DND-41 (cell line): ENCODE results near the gene VEGFA.

Source experiments
- ATAC-seq: fragments of 200-7000 bp; cut with Tn5 transposase; 3 replicates; pipeline ENCODE4 v1.9.1; 2021; ENCODE audit warnings: low read depth; ENCODE audit not compliant: insufficient read depth
- DNase-seq: peaks from one replicate; pipeline ENCODE4 v3.0.0-alpha.2; 2020
- H2AFZ ChIP-seq: 2 replicates; pipeline ENCODE4 v1.6.0; 2012; ENCODE audit warnings: low read depth, low read length
- H3K27ac ChIP-seq: 2 replicates; pipeline ENCODE4 v1.5.1; 2012; ENCODE audit warnings: low read length, inconsistent platforms
- H3K27me3 ChIP-seq: fragments of 200-600 bp; sonication (generic); 2 replicates; pipeline ENCODE4 v1.6.0; 2012; ENCODE audit warnings: low read length, mild to moderate bottlenecking, inconsistent platforms; ENCODE audit not compliant: insufficient read depth, poor library complexity
- H3K36me3 ChIP-seq: 2 replicates; pipeline ENCODE4 v1.5.1; 2012; ENCODE audit warnings: low read length, inconsistent platforms; ENCODE audit not compliant: insufficient read depth
- H3K4me1 ChIP-seq: 2 replicates; pipeline ENCODE4 v1.5.1; 2012; ENCODE audit warnings: mild to moderate bottlenecking, low read length; ENCODE audit not compliant: insufficient read depth
- H3K4me2 ChIP-seq: 2 replicates; pipeline ENCODE4 v1.6.0; 2012; ENCODE audit warnings: mild to moderate bottlenecking, moderate library complexity, low read length, inconsistent platforms; ENCODE audit not compliant: insufficient read depth
- H3K4me3 ChIP-seq, 2 experiments: fragments of 200-600 bp in 1 of 2; shearing (Covaris generic) in 1 of 2; 2 replicates each; pipeline ENCODE4 v1.5.1; 2012 to 2016; ENCODE audit warnings: inconsistent platforms in 2 of 2, low read length in 2 of 2, mild to moderate bottlenecking in 2 of 2, low read depth in 1 of 2, moderate library complexity in 1 of 2
- H3K79me2 ChIP-seq: 2 replicates; pipeline ENCODE4 v1.6.0; 2012; ENCODE audit warnings: low read length, inconsistent platforms; ENCODE audit not compliant: insufficient read depth
- H3K9ac ChIP-seq: 2 replicates; pipeline ENCODE4 v1.6.0; 2012; ENCODE audit warnings: low read depth, mild to moderate bottlenecking, inconsistent platforms, low read length, moderate library complexity
- H3K9me3 ChIP-seq: 2 replicates; pipeline ENCODE4 v1.5.1; 2012; ENCODE audit warnings: low read length, moderate library complexity, mild to moderate bottlenecking, inconsistent platforms; ENCODE audit not compliant: insufficient read depth, severe bottlenecking
- H4K20me1 ChIP-seq: 2 replicates; pipeline ENCODE4 v1.6.0; 2012; ENCODE audit warnings: low read length; ENCODE audit not compliant: insufficient read depth
- EZH2 ChIP-seq: IDR thresholded peaks from 3 replicates; pipeline ENCODE4 v1.6.1; 2012; ENCODE audit warnings: borderline replicate concordance, low read depth, mild to moderate bottlenecking, moderate library complexity, low read length, inconsistent platforms; ENCODE audit not compliant: severe bottlenecking
- TF ChIP-seq, protein P1 (sequence below): IDR thresholded peaks from 2 replicates; pipeline ENCODE4 v1.5.1; 2012; ENCODE audit warnings: borderline replicate concordance, low read length, moderate library complexity, mild to moderate bottlenecking; ENCODE audit not compliant: poor library complexity, severe bottlenecking; ENCODE audit errors: extremely low read depth

VEGFA gene

GRCh38 chr6:43835872-43836419 lies 65.9 kb downstream of the VEGFA start:
- no peak overlapping the region for H3K4me3 ChIP-seq
- H3K36me3 ChIP-seq, result no peaks in the 10 kb centered on the region
- no peak overlapping the region for H2AFZ ChIP-seq
- no peak for DNase-seq
- no peak overlapping the region for H3K4me2 ChIP-seq
- H3K27me3 ChIP-seq, result peaks cover 23% of the 10 kb centered on the region
- no peak overlapping the region for H3K9ac ChIP-seq
- no peaks in the 10 kb centered on the region for H3K79me2 ChIP-seq
- no peak for ATAC-seq
- H3K4me1 ChIP-seq, result no peaks in the 10 kb centered on the region
- peaks cover 5% of the 10 kb centered on the region; the same call in 1 of the 2 replicates for H4K20me1 ChIP-seq
- H3K27ac ChIP-seq, result no peak overlapping the region
- H3K9me3 ChIP-seq, result no peaks in the 10 kb centered on the region
- TF ChIP-seq, protein P1, sequence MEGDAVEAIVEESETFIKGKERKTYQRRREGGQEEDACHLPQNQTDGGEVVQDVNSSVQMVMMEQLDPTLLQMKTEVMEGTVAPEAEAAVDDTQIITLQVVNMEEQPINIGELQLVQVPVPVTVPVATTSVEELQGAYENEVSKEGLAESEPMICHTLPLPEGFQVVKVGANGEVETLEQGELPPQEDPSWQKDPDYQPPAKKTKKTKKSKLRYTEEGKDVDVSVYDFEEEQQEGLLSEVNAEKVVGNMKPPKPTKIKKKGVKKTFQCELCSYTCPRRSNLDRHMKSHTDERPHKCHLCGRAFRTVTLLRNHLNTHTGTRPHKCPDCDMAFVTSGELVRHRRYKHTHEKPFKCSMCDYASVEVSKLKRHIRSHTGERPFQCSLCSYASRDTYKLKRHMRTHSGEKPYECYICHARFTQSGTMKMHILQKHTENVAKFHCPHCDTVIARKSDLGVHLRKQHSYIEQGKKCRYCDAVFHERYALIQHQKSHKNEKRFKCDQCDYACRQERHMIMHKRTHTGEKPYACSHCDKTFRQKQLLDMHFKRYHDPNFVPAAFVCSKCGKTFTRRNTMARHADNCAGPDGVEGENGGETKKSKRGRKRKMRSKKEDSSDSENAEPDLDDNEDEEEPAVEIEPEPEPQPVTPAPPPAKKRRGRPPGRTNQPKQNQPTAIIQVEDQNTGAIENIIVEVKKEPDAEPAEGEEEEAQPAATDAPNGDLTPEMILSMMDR, result no peak
- no peak for TF ChIP-seq EZH2
